Right lobe of liver (tissue), 4 donors: ENCODE results near the gene IGF2BP2.

ENCODE experiments used
- CTCF ChIP-seq, 4 donors: fragments of 200-600 bp in 3 of 4; fragments of 450-650 bp in 1 of 4; IDR thresholded peaks; one replicate each; pipeline versions ENCODE4 v1.5.1 to v1.8.0; 2016 to 2022; ENCODE audit warnings: antibody characterized with exemption in 4 of 4, mild to moderate bottlenecking in 2 of 4
- POLR2A ChIP-seq: fragments of 450-650 bp; IDR thresholded peaks from one replicate; pipeline ENCODE4 v1.6.1; 2017; ENCODE audit warnings: antibody characterized with exemption, mild to moderate bottlenecking
- donor health status: DM: no; HTN: no; CAD: no.
- donor health status: DM: no; HTN: no; CAD: no.
- donor health status: DM: no; HTN: yes; CAD: no.

- TF ChIP-seq CTCF (IDR thresholded peaks at IDR 0.05) (no peak), POLR2A (no peak)
Observed at GRCh38 chr3:185818267-185818875, 6.5 kb downstream of the IGF2BP2 start.
